Keratinocyte (primary cell): Measurements from ENCODE around the gene ARHGAP6. TPM values are rescaled to one million over a fixed set of nuclear protein-coding genes. Genes with fewer than 3 reads are reported as not detected.

ENCODE experiments used
- DNase-seq: peaks from one replicate; pipeline ENCODE4 v3.0.0-alpha.2; 2011; ENCODE audit warnings: low read depth, missing footprints, low spot score
- FAIRE-seq: peaks from 2 replicates; lab custom pipeline; 2011; peaks lifted over from hg19 to GRCh38; lab: Jason Lieb, UNC
- H2AFZ ChIP-seq: 2 replicates; pipeline ENCODE4 v1.6.0; 2012; ENCODE audit warnings: low read length, control low read depth, inconsistent platforms; ENCODE audit not compliant: control insufficient read depth
- H3K27ac ChIP-seq: 2 replicates; pipeline ENCODE4 v1.5.1; 2011; ENCODE audit warnings: low read length; ENCODE audit not compliant: control insufficient read depth, insufficient read depth
- H3K27me3 ChIP-seq: 3 replicates; pipeline ENCODE4 v1.6.0; 2011; ENCODE audit warnings: low read length; ENCODE audit not compliant: control insufficient read depth, insufficient read depth; ENCODE audit errors: extremely low read depth
- H3K36me3 ChIP-seq, 2 experiments: 2 replicates in 1 of 2; 3 replicates in 1 of 2; pipeline ENCODE4 v1.5.1; 2011; ENCODE audit warnings: low read length in 2 of 2, mild to moderate bottlenecking in 1 of 2; ENCODE audit not compliant: control insufficient read depth in 2 of 2, insufficient read depth in 2 of 2; ENCODE audit errors: extremely low read depth in 1 of 2
- H3K4me1 ChIP-seq: 3 replicates; pipeline ENCODE4 v1.5.1; 2011; ENCODE audit warnings: low read length; ENCODE audit not compliant: control insufficient read depth, insufficient read depth; ENCODE audit errors: extremely low read depth
- H3K4me2 ChIP-seq: 3 replicates; pipeline ENCODE4 v1.6.0; 2011; ENCODE audit warnings: low read depth, low read length; ENCODE audit not compliant: control insufficient read depth, insufficient read depth; ENCODE audit errors: extremely low read depth
- H3K4me3 ChIP-seq, 3 experiments: fragments of 200-600 bp in 1 of 3; sonication (generic) in 1 of 3; 2 replicates in 2 of 3; 3 replicates in 1 of 3; pipeline ENCODE4 v1.5.1; 2011 to 2016; ENCODE audit warnings: low read length in 3 of 3, mild to moderate bottlenecking in 3 of 3, control low read depth in 2 of 3, inconsistent platforms in 1 of 3, low read depth in 1 of 3, mixed read lengths in 1 of 3, mixed run types in 1 of 3, moderate library complexity in 1 of 3; ENCODE audit not compliant: control insufficient read depth in 2 of 3, insufficient read depth in 2 of 3; ENCODE audit errors: extremely low read depth in 1 of 3
- H3K79me2 ChIP-seq: 2 replicates; pipeline ENCODE4 v1.6.0; 2012; ENCODE audit warnings: low read length; ENCODE audit not compliant: control insufficient read depth, insufficient read depth
- H3K9ac ChIP-seq: 3 replicates; pipeline ENCODE4 v1.6.0; 2011; ENCODE audit warnings: low read length; ENCODE audit not compliant: control insufficient read depth, insufficient read depth; ENCODE audit errors: extremely low read depth
- H3K9me1 ChIP-seq: 3 replicates; pipeline ENCODE4 v1.6.0; 2011; ENCODE audit warnings: low read length; ENCODE audit not compliant: control insufficient read depth, insufficient read depth; ENCODE audit errors: extremely low read depth
- H3K9me3 ChIP-seq: 2 replicates; pipeline ENCODE4 v1.5.1; 2012; ENCODE audit warnings: low read depth, low read length; ENCODE audit not compliant: control insufficient read depth
- H4K20me1 ChIP-seq: 3 replicates; pipeline ENCODE4 v1.6.0; 2011; ENCODE audit warnings: low read length; ENCODE audit not compliant: control insufficient read depth, insufficient read depth; ENCODE audit errors: extremely low read depth
- CTCF ChIP-seq, 3 experiments: IDR thresholded peaks in 1 of 3; conservative IDR thresholded peaks in 1 of 3; optimal IDR thresholded peaks in 1 of 3; 2 replicates in 2 of 3; 3 replicates in 1 of 3; pipeline versions ENCODE3 to v1.5.1; 2011; ENCODE audit warnings: low read length in 3 of 3, mild to moderate bottlenecking in 3 of 3, moderate library complexity in 2 of 3, control low read depth in 1 of 3, inconsistent platforms in 1 of 3; ENCODE audit not compliant: insufficient read depth in 2 of 3; ENCODE audit errors: extremely low read depth in 1 of 3
- EZH2 ChIP-seq: IDR thresholded peaks from one replicate; pipeline ENCODE4 v1.6.1; 2012; ENCODE audit warnings: inconsistent platforms, mild to moderate bottlenecking, low read length, moderate library complexity
- dilution Hi-C: fragments of 300-500 bp; cut with MboI; formaldehyde crosslinking; loops from one replicate; pipeline ENCODE4 v1.7.0; 2020; ENCODE audit warnings: low sequenced_read_pairs; ENCODE audit not compliant: extremely low pct_ligation_motif_present
- polyA plus RNA-seq, 5 experiments: library from polyadenylated mRNA; depleted of rRNA in 3 of 5; stranded (reverse) in 3 of 5; stranded (forward) in 1 of 5; unstranded in 1 of 5; fragments of >200 nt; gene quantifications; 1 replicate in 1 of 5; 2 replicates in 3 of 5; 3 replicates in 1 of 5; pipeline versions ENCODE4 v1.2.1 to v1.2.3, GENCODE V29; 2011 to 2012; ENCODE audit warnings: missing spikeins in 2 of 5, low read depth in 1 of 5, low replicate concordance in 1 of 5

The ARHGAP6 gene
- polyA plus RNA-seq, 1 donor (not counting 4 experiments of a cell fraction or from before 2014, with no cell fraction given) = 0.01 TPM

DNA sequence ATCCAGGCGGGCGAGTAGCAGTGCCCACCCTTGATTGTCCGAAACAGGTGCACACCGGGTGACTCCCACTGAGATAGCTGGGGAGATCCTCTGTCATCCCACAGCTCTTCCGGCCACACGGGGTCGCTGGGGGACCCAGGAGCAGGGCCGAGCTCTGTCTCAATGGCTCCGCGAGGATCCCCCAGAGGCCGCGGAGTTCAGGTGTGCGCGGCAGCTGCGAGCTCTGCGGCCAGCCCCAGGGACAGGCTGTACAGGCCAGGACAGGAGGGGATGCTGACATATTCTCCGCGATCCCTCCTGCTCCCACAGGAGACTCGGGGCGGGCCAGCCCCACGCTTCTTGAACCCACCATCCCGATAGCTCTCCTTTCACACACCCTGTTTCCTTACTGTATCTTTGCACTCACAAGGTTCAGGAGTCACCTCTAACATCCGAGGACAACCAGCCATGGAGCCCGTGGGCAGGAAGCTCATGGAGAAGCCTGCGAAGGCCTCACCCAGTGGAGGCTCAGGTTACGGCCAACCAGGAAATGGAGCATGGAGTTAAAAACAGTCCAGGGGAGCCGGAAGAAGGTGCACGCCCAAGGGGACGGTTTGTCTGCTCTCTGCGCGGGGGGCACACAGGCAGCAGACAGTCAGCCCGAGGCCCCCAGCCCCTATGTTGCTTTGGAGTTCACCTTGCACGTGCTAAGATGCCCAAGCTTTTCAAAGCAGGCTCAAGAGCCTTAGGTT is 450.4 kb downstream of the ARHGAP6 start:
- dilution Hi-C loops = no loop called here
- no peaks in the 10 kb centered on the region for H3K79me2 ChIP-seq

GRCh38 chrX:11214346-11215190 is 451.2 kb downstream of the ARHGAP6 start:
- H3K4me2 ChIP-seq = no peak overlapping the region
- H3K4me3 ChIP-seq = no peak overlapping the region
- H3K27ac ChIP-seq = no peak overlapping the region
- H3K27me3 ChIP-seq = no peaks in the 10 kb centered on the region
- H3K9me1 ChIP-seq = no peaks in the 10 kb centered on the region
- H3K9me3 ChIP-seq = no peaks in the 10 kb centered on the region
- no peaks in the 10 kb centered on the region for H3K79me2 ChIP-seq
- FAIRE-seq (no peak), DNase-seq (no peak)
- no peaks in the 10 kb centered on the region for H3K4me1 ChIP-seq
- no peaks in the 10 kb centered on the region for H4K20me1 ChIP-seq
- dilution Hi-C loops = no loop called here
- TF ChIP-seq EZH2 (no peak), CTCF (optimal IDR thresholded peaks at IDR 0.05 in 1 of 3, IDR thresholded peaks at IDR 0.05 in 1 of 3, conservative IDR thresholded peaks at IDR 0.05 in 1 of 3; ENCODE audit: extremely low read depth in 1 of 3, insufficient read depth in 2 of 3, low read length in 3 of 3) (no peak)
- H3K9ac ChIP-seq = no peak overlapping the region
- H2AFZ ChIP-seq = no peak overlapping the region
- no peaks in the 10 kb centered on the region for H3K36me3 ChIP-seq

More for the DNA sequence above, 450.4 kb downstream of the ARHGAP6 start:
- Histone ChIP-seq H3K27ac (no peak overlapping the region), H3K4me2 (no peak overlapping the region), H3K36me3 (no peaks in the 10 kb centered on the region), H4K20me1 (no peaks in the 10 kb centered on the region), H3K9me3 (no peaks in the 10 kb centered on the region), H3K9ac (no peak overlapping the region), H3K27me3 (no peaks in the 10 kb centered on the region), H3K4me3 (no peak overlapping the region), H3K4me1 (no peaks in the 10 kb centered on the region), H2AFZ (no peak overlapping the region), H3K9me1 (no peaks in the 10 kb centered on the region)
- DNase-seq = no peak
- TF ChIP-seq EZH2 (no peak), CTCF (optimal IDR thresholded peaks at IDR 0.05 in 1 of 3, IDR thresholded peaks at IDR 0.05 in 1 of 3, conservative IDR thresholded peaks at IDR 0.05 in 1 of 3; ENCODE audit: extremely low read depth in 1 of 3, insufficient read depth in 2 of 3, low read length in 3 of 3) (peak in 1 of 3 experiments; percentile 15)
- FAIRE-seq = no peak
